Upper lobe of left lung (tissue), 4 donors: Measurements from ENCODE around the gene LARGE1.

Experiments
- CTCF ChIP-seq, 6 experiments: fragments of 450-650 bp in 4 of 6; fragments of 200-600 bp in 2 of 6; sonication (generic) in 2 of 6; IDR thresholded peaks; one replicate each; pipeline ENCODE4 v1.5.1; 2016 to 2019; ENCODE audit warnings: antibody characterized with exemption in 6 of 6
- EP300 ChIP-seq, 4 donors: sonication (generic); formaldehyde crosslinking; IDR thresholded peaks; one replicate each; pipeline ENCODE4 v1.5.1; 2017; ENCODE audit warnings: antibody characterized with exemption in 4 of 4, control low read depth in 2 of 4
- POLR2A ChIP-seq, 4 donors: fragments of 450-650 bp; IDR thresholded peaks; one replicate each; pipeline ENCODE4 v1.5.1; 2016 to 2017; ENCODE audit warnings: antibody characterized with exemption in 4 of 4, mild to moderate bottlenecking in 2 of 4
- POLR2AphosphoS5 ChIP-seq, 2 donors: sonication (generic); formaldehyde crosslinking; IDR thresholded peaks; one replicate each; pipeline ENCODE4 v1.5.1; 2017; ENCODE audit warnings: antibody characterized with exemption in 2 of 2

- TF ChIP-seq POLR2AphosphoS5 (IDR thresholded peaks at IDR 0.05) (no peak), CTCF (IDR thresholded peaks at IDR 0.05) (no peak), POLR2A (IDR thresholded peaks at IDR 0.05) (no peak), EP300 (IDR thresholded peaks at IDR 0.05) (no peak)
Measured at GRCh38 chr22:33666279-33666960, 253.9 kb downstream of the LARGE1 start.
